ENCODE data around the gene AKR1D1.

Gene AKR1D1

GRCh38 chr7:138167869-138168296 lies 91.6 kb downstream of the AKR1D1 start:
- TF ChIP-seq CTCF (IDR thresholded peaks at IDR 0.05; ENCODE audit: control extremely low read depth, extremely low read depth, low read depth, missing control alignments), result no peak
- POLR2A ChIA-PET, result no interaction called here
- CTCF ChIA-PET, result interaction anchor here (1.1 to 1.6 kb wide), 2 partner anchors 10 to 571 kb away, joined by 3 read pairs; no protein-coding TSS in a partner anchor
- DNase-seq (ENCODE audit: extremely low spot score), result no peak
